GM12874 (cell line): ENCODE results near the gene TBC1D10A.

Experiments
- CTCF ChIP-seq: IDR thresholded peaks from 2 replicates; pipeline ENCODE4 v1.5.1; 2011; ENCODE audit warnings: low read depth, mild to moderate bottlenecking, control low read depth, low read length, moderate library complexity; ENCODE audit not compliant: insufficient read depth

Gene TBC1D10A

GRCh38 chr22:30315962-30316576 lies 10.7 kb downstream of the TBC1D10A start:
- TF ChIP-seq CTCF, result no peak

- TF ChIP-seq CTCF, result no peak
These were observed 11.8 kb downstream of the TBC1D10A start for GRCh38 chr22:30314915-30315314.

- TF ChIP-seq CTCF, result no peak
These were observed 13.0 kb downstream of the TBC1D10A start for GRCh38 chr22:30313527-30314363.

- no peak for TF ChIP-seq CTCF
These were observed 14.7 kb downstream of the TBC1D10A start for GRCh38 chr22:30312053-30312452.

DNA sequence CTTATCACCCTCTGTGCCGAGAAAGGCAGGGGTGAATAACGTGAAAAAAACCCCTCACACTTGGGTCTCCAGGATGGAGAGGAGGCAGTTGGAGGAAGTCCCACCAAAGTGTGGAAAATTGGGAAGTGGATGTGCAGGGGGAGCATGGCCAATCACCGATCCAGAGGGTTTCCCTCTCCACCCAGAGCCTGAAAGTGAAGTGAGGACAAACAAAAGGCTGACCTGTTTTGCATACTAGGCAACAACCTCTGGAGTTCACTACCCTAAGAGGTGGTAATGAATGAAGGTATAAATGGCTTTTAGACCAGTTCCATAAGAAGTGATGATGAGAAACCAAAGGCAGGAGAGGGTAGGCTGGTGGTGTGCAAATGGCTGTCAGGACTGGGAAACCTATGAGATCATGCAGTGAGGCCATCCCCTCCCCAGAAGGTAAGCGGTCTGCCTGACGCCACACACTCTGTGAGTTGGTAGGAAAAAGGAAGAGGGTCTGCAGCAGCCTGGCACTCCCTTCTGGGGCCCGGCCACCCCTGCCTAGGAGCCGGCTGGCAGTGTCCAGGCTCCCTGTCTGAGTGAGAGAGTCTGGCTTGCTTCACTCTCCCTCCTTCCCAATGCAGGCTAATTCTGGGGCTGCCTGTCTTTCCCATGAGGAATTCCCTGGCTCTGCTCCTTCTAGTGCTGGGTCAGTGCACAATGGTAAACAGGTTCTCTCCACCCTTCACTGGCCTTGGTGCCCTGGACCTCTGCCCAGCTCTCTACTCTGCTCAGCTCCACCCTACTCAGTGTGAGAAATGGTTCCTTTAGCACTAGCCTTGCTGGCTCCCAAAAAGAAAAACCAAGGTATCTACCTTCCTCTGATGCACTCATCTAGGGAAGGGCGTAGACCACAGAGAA lies 15.6 kb downstream of the TBC1D10A start:
- no peak for TF ChIP-seq CTCF

DNA sequence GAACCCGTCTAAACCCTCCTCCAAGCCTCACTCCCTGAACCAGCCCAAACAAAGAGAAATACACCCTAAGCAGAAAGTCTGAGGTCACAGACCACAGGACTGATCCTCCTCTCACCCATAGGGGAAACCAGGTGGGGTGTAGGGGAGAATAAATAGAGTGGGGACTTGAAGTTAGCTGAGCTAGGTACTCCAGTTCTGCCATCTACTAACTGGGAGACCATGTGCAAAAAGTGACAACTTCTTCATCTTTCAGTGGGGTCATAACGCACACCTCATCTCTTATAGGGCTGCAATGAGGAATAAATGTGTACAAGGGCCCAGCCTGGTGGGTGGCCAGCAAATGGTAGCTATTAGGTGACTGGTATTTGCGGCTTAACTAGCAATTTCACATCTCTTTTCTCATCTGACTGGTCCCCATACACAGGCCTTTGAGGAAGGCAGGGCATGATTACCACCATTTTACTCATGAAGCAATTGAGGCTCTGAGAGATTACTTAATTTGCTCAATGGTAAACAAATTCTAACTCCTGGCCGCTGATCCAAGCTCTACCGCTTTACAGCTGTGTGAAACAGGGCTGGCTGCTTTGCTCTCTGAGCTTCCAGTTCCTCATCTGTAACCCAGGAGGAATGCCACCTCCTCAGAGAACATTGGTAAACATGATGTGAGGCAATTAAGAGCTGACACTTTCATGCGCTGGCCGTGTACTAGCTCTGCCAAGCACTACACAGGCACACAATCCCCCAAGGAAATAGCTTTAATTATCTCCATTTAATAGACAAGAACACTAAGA lies 16.6 kb downstream of the TBC1D10A start:
- TF ChIP-seq CTCF, result no peak
